ENCODE measurements around the gene OR4F17.
"Not testable (repeated sequence)": the region's sequence is repeated elsewhere in the genome, so short reads cannot be mapped to it uniquely, and the experiment has no call there.

GRCh38 chr19:120443-121140, 13.7 kb downstream of the OR4F17 start:
- not testable (repeated sequence) for TF ChIP-seq CTCF, POLR2A, EP300 (IDR thresholded peaks at IDR 0.05)
